Immature natural killer cell (primary cell): Measurements from ENCODE around the gene USP11. TPM values are rescaled to one million over a fixed set of nuclear protein-coding genes. Genes with fewer than 3 reads are reported as not detected.

Experiments
- DNase-seq, 3 donors: peaks; one replicate each; pipeline ENCODE4 v3.0.0; 2022; ENCODE audit warnings: mixed read lengths in 1 of 3
- H3K27ac Mint-ChIP-seq, 6 donors: one replicate each; pipeline ENCODE4 v1.8.0; 2020; ENCODE audit warnings: mixed read lengths in 6 of 6, mild to moderate bottlenecking in 5 of 6, inconsistent platforms in 4 of 6, moderate library complexity in 3 of 6
- H3K27me3 Mint-ChIP-seq, 3 donors: one replicate each; pipeline ENCODE4 v1.8.0; 2020 to 2021; ENCODE audit warnings: low read depth in 3 of 3, mild to moderate bottlenecking in 3 of 3, mixed read lengths in 3 of 3, moderate library complexity in 3 of 3, inconsistent platforms in 1 of 3
- H3K36me3 Mint-ChIP-seq, 3 donors: one replicate each; pipeline ENCODE4 v1.8.0; 2020; ENCODE audit warnings: mixed read lengths in 3 of 3, inconsistent platforms in 2 of 3, mild to moderate bottlenecking in 2 of 3
- H3K4me1 Mint-ChIP-seq, 2 donors: one replicate each; pipeline ENCODE4 v1.8.0; 2020; ENCODE audit warnings: inconsistent platforms in 2 of 2, mild to moderate bottlenecking in 2 of 2, mixed read lengths in 2 of 2, moderate library complexity in 1 of 2
- H3K4me3 Mint-ChIP-seq, 5 donors: one replicate each; pipeline ENCODE4 v1.8.0; 2020; ENCODE audit warnings: mild to moderate bottlenecking in 5 of 5, mixed read lengths in 5 of 5, inconsistent platforms in 3 of 5, moderate library complexity in 3 of 5
- H3K9me3 Mint-ChIP-seq, 6 donors: one replicate each; pipeline ENCODE4 v1.8.0; 2020; ENCODE audit warnings: mild to moderate bottlenecking in 6 of 6, mixed read lengths in 6 of 6, inconsistent platforms in 4 of 6, moderate library complexity in 3 of 6
- polyA plus RNA-seq, 3 donors: library from polyadenylated mRNA; unstranded; fragments of 300-500 nt; fragmentation: Illumina TruSeq; gene quantifications; one replicate each; pipeline ENCODE4 v1.2.3, GENCODE V29; 2021

The USP11 gene
- 100 to 1,000 TPM in 1 of 3 donors, 10 to 100 TPM in 2; 70.8 to 112 (median 96.5) TPM for polyA plus RNA-seq

- Mint-ChIP-seq H3K4me1 (peaks cover 17 to 58% of the 10 kb centered on the region in 2 donors), H3K9me3 (no peaks in the 10 kb centered on the region), H3K4me3 (peak within 1 kb of the TSS; percentile 84 to 97 (median 95)), H3K36me3 (peaks cover 0 to 14% (median 13%) of the 10 kb centered on the region in 3 donors), H3K27ac (peak within 1 kb of the TSS; percentile 96 to 99 (median 96)), H3K27me3 (peaks cover 10 to 21% (median 18%) of the 10 kb centered on the region in 3 donors)
- peak; percentile 62 to 76 (median 76) for DNase-seq
Measured at GRCh38 chrX:47232803-47233332, at the start of gene USP11. Gene USP11 (plus strand): TSS chrX:47233009. CDS start chrX:47233044, 35 bp downstream.

- DNase-seq, result no peak
- Mint-ChIP-seq H3K4me1 (no peaks in the 10 kb centered on the region), H3K27me3 (peaks cover 5 to 9% (median 7%) of the 10 kb centered on the region in 3 donors), H3K27ac (no peak overlapping the region), H3K4me3 (no peak overlapping the region), H3K36me3 (peaks cover 3 to 5% (median 3%) of the 10 kb centered on the region in 3 donors), H3K9me3 (no peaks in the 10 kb centered on the region)
Measured at GRCh38 chrX:47184486-47184885, 48.3 kb upstream of the USP11 start.

GRCh38 chrX:47185241-47185640, 47.6 kb upstream of the USP11 start:
- H3K27ac Mint-ChIP-seq, result no peak overlapping the region
- H3K27me3 Mint-ChIP-seq, result peaks cover 5 to 8% (median 7%) of the 10 kb centered on the region in 3 donors
- peaks cover 3 to 4% (median 3%) of the 10 kb centered on the region in 3 donors for H3K36me3 Mint-ChIP-seq
- H3K4me3 Mint-ChIP-seq, result no peak overlapping the region
- no peak for DNase-seq
- H3K4me1 Mint-ChIP-seq, result peaks cover 0 to under 1% of the 10 kb centered on the region in 2 donors
- H3K9me3 Mint-ChIP-seq, result no peaks in the 10 kb centered on the region

GRCh38 chrX:47186096-47186740, 46.6 kb upstream of the USP11 start:
- DNase-seq, result no peak
- H3K4me3 Mint-ChIP-seq, result no peak overlapping the region
- no peak overlapping the region for H3K27ac Mint-ChIP-seq
- no peaks in the 10 kb centered on the region for H3K9me3 Mint-ChIP-seq
- peaks cover 5 to 10% (median 7%) of the 10 kb centered on the region in 3 donors for H3K27me3 Mint-ChIP-seq
- peaks cover 9 to 10% of the 10 kb centered on the region in 2 donors for H3K4me1 Mint-ChIP-seq
- peaks cover 3 to 4% (median 3%) of the 10 kb centered on the region in 3 donors for H3K36me3 Mint-ChIP-seq

DNA sequence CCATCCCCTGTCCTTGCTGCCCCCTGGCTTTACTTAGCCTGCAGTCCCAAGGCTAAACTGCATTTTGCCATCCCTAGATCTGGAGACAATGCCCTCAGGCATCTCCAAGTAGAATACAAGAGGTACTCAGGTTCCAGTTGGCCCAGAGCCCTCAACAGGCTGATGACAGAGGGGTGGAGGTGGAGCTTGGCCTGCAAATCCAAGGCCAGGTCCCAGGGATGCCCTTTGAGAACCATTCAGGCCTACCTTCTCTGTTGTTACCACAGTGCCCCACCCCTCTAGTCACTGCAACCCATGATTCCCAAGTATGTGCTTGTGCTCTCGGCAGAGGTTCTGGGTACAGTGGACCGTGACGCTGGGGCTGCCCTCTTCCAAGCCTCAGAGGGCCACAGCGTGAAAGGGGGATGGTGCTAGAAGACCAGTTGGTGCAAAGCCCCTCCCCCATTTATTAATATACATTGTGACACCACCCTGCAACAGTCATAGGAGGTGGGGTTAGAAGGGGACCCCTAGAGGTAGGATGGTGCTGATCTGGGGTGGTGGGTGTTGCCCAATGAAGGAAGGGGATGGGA, 45.6 kb upstream of the USP11 start:
- peaks cover 3 to 4% (median 3%) of the 10 kb centered on the region in 3 donors for H3K36me3 Mint-ChIP-seq
- DNase-seq, result no peak
- no peaks in the 10 kb centered on the region for H3K9me3 Mint-ChIP-seq
- no peak overlapping the region for H3K4me3 Mint-ChIP-seq
- H3K27ac Mint-ChIP-seq, result peak overlapping the region in 1 of 6 donors; percentile 79
- H3K4me1 Mint-ChIP-seq, result peaks cover 18 to 20% of the 10 kb centered on the region in 2 donors
- peaks cover 5 to 10% (median 7%) of the 10 kb centered on the region in 3 donors for H3K27me3 Mint-ChIP-seq

DNA sequence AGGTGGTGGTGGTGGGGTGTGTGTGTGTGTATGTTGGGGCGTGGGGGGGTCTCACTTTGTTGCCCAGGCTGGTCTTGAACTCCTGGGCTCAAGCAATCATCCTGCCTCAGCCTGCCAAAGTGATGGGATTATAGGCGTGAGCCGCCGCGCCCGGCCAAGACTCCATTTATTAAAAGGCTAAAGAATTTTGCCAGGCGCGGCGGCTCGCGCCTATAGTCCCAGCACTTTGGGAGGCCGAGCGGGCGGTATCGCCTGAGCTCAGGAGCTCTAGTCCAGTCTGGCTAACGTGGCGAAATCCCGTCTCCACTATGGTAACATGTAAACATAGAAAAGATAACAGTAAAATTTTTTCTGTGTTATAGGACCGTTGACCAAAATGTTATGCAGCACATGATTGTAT, 42.9 kb upstream of the USP11 start:
- no peak overlapping the region for H3K4me3 Mint-ChIP-seq
- H3K27ac Mint-ChIP-seq, result no peak overlapping the region
- H3K36me3 Mint-ChIP-seq, result peaks cover 3 to 4% (median 3%) of the 10 kb centered on the region in 3 donors
- no peak for DNase-seq
- peaks cover 37 to 41% of the 10 kb centered on the region in 2 donors for H3K4me1 Mint-ChIP-seq
- H3K9me3 Mint-ChIP-seq, result no peaks in the 10 kb centered on the region
- peaks cover 6 to 12% (median 12%) of the 10 kb centered on the region in 3 donors for H3K27me3 Mint-ChIP-seq

GRCh38 chrX:47190445-47191269, 42.2 kb upstream of the USP11 start:
- Mint-ChIP-seq H3K4me1 (peaks cover 44 to 48% of the 10 kb centered on the region in 2 donors), H3K9me3 (no peaks in the 10 kb centered on the region), H3K27me3 (peaks cover 6 to 12% (median 12%) of the 10 kb centered on the region in 3 donors), H3K27ac (peak overlapping the region; percentile 87 to 96 (median 90)), H3K36me3 (peaks cover 2 to 3% (median 3%) of the 10 kb centered on the region in 3 donors), H3K4me3 (peak overlapping the region; percentile 90 to 94 (median 91))
- DNase-seq, result peak; percentile 80 to 84 (median 83)

DNA sequence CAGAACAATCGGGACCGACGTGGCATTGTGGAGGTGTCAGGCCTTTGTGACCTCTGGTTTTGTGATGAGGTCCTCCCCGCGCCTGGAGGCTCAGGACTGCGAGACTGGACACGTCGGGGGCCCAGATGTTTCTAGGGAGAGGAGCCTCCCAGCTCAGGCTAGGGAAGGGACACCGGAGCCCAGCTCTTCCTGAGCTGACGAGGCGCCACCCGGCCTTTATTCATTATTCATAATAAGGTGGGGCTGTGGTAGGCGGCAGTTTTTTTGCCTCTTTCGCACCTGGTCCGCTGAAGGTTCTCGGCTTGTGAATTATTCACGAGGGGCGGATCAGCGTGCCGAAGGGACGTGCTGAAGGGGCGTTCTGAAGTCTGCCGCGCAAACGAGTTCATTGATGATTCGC, 41.5 kb upstream of the USP11 start:
- H3K9me3 Mint-ChIP-seq, result no peaks in the 10 kb centered on the region
- DNase-seq, result peak; percentile 46 to 50 (median 47)
- peak overlapping the region; percentile 87 to 96 (median 90) for H3K27ac Mint-ChIP-seq
- H3K36me3 Mint-ChIP-seq, result peaks cover 0 to 3% (median 3%) of the 10 kb centered on the region in 3 donors
- H3K4me1 Mint-ChIP-seq, result peaks cover 51 to 55% of the 10 kb centered on the region in 2 donors
- peaks cover 5 to 16% (median 12%) of the 10 kb centered on the region in 3 donors for H3K27me3 Mint-ChIP-seq
- peak overlapping the region; percentile 90 to 94 (median 91) for H3K4me3 Mint-ChIP-seq

- DNase-seq, result no peak
- Mint-ChIP-seq H3K4me1 (peaks cover 57 to 61% of the 10 kb centered on the region in 2 donors), H3K4me3 (peak overlapping the region; percentile 90 to 94 (median 91)), H3K27ac (peak overlapping the region; percentile 87 to 96 (median 90)), H3K36me3 (no peaks in the 10 kb centered on the region), H3K27me3 (peaks cover 5 to 16% (median 11%) of the 10 kb centered on the region in 3 donors), H3K9me3 (no peaks in the 10 kb centered on the region)
Measured at GRCh38 chrX:47191806-47192401, 40.9 kb upstream of the USP11 start.

GRCh38 chrX:47193475-47194193, 39.2 kb upstream of the USP11 start, which contains the start of gene UBA1:
Gene UBA1 (plus strand): TSS chrX:47193829. CDS start chrX:47198803, 4,974 bp downstream.
- no peaks in the 10 kb centered on the region for H3K9me3 Mint-ChIP-seq
- peaks cover 0 to 8% (median 0%) of the 10 kb centered on the region in 3 donors for H3K36me3 Mint-ChIP-seq
- H3K27me3 Mint-ChIP-seq, result peaks cover 3 to 16% (median 7%) of the 10 kb centered on the region in 3 donors
- H3K4me3 Mint-ChIP-seq, result peak within 1 kb of the TSS; percentile 92 to 99 (median 95)
- peak; percentile 97 to 98 (median 97) for DNase-seq
- H3K27ac Mint-ChIP-seq, result peak within 1 kb of the TSS; percentile 92 to 99 (median 96)
- H3K4me1 Mint-ChIP-seq, result peaks cover 68 to 78% of the 10 kb centered on the region in 2 donors

DNA sequence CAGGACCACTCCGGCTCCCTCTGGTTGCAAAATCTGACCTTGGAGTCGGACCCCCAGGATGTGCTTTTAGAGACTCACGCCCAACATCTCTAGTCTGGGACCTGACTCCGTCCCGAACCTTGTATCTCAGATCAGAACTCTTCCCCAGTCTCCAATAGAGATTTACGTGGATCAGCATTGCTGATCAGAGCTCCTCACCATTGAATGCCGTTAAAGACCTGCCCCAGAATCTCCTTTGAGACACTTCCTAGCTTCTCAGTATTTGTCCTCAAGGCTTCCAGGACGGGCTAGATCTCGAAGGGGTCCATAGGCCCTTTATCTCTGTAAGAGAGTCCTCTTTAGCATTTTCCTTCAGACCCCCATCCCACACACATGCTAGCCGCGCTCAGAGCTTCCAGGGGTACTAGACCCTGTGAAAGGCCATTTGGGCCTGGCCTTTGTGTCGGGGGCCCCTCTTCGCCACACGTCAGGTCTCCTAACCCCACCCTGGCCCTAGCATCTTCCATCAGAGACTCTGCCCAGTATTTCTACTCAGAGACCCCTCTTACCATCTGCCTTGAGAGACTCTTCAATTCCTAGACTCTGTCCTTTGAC, 38.5 kb upstream of the USP11 start:
- H3K27ac Mint-ChIP-seq, result peak overlapping the region; percentile 92 to 99 (median 96)
- peaks cover 70 to 81% of the 10 kb centered on the region in 2 donors for H3K4me1 Mint-ChIP-seq

DNA sequence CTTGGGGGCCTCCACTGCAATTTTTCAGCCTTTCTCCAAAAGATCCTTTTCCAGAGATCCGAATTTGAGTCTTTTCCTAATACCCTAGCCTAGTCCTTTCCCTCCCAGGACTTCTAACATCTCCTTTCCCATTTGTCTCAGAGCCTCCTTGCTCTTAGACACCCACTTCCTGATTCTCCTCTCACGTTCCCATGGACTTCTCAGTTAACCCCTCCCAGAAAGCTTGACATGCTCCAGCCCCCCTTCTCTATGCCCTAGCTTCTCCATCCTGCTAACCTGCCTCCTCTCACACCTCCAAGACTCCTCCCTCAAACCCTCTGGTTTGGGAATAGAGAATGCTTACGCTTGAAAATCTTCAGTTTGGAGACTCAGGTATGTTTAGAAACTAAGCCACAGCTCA, 36.7 kb upstream of the USP11 start:
- Mint-ChIP-seq H3K36me3 (peaks cover 0 to 30% (median 10%) of the 10 kb centered on the region in 3 donors), H3K27ac (peak overlapping the region; percentile 24 to 87 (median 74)), H3K4me1 (peaks cover 62 to 73% of the 10 kb centered on the region in 2 donors), H3K9me3 (no peaks in the 10 kb centered on the region), H3K27me3 (peaks cover 3 to 14% (median 5%) of the 10 kb centered on the region in 3 donors), H3K4me3 (peak overlapping the region; percentile 53 to 99 (median 95))
- no peak for DNase-seq

More for the DNA sequence above, 38.5 kb upstream of the USP11 start:
- H3K27me3 Mint-ChIP-seq, result peaks cover 3 to 18% (median 5%) of the 10 kb centered on the region in 3 donors
- peak overlapping the region; percentile 92 to 99 (median 95) for H3K4me3 Mint-ChIP-seq
- no peak for DNase-seq
- H3K36me3 Mint-ChIP-seq, result peaks cover 0 to 15% (median 0%) of the 10 kb centered on the region in 3 donors
- no peaks in the 10 kb centered on the region for H3K9me3 Mint-ChIP-seq
